NCI-H1105 (cell line): ENCODE results near the gene NTSR1.
A peak's percentile ranks its signal among the peaks of the same experiment; 100 is the strongest.

ENCODE experiments used
- DNase-seq: peaks from one replicate; lab custom pipeline; 2025; lab: John Stamatoyannopoulos, UW

Gene NTSR1

GRCh38 chr20:62802026-62802712 lies 93.5 kb downstream of the NTSR1 start:
- no peak for DNase-seq

GRCh38 chr20:62804021-62804626 lies 95.5 kb downstream of the NTSR1 start:
- DNase-seq, result no peak

DNA sequence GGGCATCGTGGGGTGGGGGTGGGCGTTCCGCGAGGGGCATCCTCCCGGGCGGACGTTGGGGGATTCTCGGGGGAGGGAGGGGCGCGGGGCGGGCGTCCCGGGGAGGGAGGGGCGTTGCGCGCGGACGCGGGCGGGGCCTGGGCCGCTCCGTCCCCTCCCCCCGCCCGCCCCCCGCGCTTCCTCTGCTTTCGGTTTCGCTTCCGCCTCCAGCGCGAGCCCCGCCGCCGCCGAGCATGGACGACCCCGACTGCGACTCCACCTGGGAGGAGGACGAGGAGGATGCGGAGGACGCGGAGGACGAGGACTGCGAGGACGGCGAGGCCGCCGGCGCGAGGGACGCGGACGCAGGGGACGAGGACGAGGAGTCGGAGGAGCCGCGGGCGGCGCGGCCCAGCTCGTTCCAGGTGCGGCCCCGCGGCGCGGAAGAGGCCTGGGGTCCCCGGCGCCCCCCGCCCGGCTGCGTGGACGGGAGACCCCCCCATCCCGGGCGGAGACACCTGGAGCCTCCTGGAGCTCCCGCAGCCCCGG lies 96.1 kb downstream of the NTSR1 start, which contains the start of gene OGFR:
OGFR (plus strand) TSS at position 209 of the 528 bp plus-strand sequence; CDS start at position 234, 25 bp downstream.
- peak; percentile 35 for DNase-seq

DNA sequence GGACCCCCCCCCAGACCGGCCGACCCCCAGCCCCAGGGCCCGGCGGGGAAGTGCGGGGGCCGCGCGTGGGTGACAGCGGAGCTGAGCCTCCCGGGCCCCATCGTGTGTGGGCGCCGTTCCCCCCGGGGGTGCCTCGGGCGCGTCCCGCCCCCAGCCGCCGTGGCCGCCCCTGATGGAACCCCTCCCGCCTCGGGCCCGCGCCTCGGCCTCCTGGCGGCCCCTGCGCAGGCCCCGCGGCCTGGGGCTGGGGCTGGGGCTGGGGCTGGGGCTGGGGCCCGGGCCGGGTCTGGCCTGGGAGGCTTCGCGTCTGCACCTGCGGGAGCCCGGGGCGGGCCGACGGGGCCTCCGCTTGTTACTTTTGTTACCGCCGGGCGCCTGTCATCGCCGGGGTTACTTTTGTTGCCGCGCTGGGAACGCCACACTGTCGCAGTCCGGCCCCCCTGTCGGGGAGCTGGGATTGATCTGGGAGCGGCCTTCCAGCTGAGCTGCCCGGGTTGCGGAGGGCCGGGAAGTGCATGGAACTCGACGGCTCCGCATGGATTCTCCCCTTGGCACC lies 96.6 kb downstream of the NTSR1 start:
- DNase-seq, result no peak

GRCh38 chr20:62805711-62806382 lies 97.2 kb downstream of the NTSR1 start:
- DNase-seq, result no peak

- DNase-seq, result no peak
These were observed 97.9 kb downstream of the NTSR1 start for GRCh38 chr20:62806383-62807050.

GRCh38 chr20:62807444-62808210 lies 99.0 kb downstream of the NTSR1 start:
- DNase-seq, result no peak

DNA sequence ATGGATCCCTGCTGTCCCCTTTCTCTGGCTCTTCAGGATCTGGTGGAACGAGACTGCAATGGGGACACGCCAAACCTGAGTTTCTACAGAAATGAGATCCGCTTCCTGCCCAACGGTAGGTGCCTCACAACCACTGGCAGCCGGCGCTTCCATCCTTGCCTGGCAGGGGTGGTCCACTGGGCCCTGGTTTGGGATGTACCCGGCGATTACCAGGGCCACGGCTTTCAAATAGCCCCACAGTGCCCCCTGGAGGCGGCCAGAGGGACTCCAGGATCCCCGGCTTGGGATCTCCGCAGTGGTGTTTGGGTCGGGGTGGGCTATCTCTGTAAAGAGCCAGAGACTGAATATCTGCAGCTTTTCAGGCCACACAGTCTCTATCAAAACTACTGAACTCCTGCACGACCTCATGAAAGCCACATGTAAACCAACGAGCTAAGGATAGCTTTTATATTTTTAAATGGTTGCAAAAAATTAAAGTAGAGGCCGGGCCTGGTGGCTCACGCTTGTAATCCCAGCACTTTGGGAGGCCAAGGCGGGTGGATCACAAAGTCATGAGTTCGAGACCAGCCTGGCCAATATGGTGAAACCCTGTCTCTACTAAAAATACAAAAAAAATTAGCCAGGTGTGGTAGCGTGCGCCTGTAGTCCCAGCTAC lies 99.7 kb downstream of the NTSR1 start:
- peak; percentile 40 for DNase-seq

GRCh38 chr20:62809530-62810428 lies 101.1 kb downstream of the NTSR1 start:
- no peak for DNase-seq

DNA sequence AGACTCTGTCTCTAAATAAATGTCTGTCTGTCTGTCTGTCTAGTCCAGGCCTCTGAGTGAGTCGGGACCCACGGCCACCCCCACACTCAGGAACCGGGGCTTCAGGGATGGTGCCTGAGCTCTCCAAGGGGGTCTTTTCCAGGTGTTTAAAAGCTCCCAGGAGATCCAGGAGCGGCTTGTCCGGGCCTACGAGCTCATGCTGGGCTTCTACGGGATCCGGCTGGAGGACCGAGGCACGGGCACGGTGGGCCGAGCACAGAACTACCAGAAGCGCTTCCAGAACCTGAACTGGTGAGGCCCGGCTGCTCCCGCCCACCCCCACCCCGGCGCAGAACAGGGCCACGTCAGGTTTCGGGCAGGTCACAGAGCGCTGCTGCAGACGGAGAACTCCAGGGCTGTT lies 102.7 kb downstream of the NTSR1 start:
- no peak for DNase-seq

DNA sequence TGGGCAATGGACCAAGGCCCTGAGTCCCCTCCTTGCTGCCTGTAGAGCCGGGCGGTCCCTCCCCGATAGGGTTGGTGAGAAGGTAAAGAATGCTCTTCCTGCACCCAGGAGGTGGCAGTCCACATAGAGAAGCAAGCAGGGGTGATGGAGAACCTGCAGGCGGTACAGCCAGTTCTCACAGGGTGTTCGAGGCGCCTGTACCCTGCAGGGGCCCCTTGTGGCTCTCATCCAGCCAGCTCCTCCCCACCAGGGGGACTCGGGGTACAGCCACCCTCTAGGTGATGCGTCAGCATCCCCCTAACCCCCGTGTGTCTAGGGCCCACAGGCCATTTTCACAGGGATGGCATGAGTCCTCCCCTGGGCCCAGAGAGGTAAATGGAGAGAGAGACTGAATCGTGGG lies 103.1 kb downstream of the NTSR1 start:
- DNase-seq, result no peak
